SK-N-MC (cell line): ENCODE data around the gene ASPG.

Experiments used
- DNase-seq: peaks from one replicate; pipeline ENCODE4 v3.0.0-alpha.2; 2011; ENCODE audit warnings: low read depth, low spot score
- H3K27ac ChIP-seq: fragments of 200-600 bp; sonication (generic); 2 replicates; pipeline ENCODE4 v1.5.1; 2016; ENCODE audit warnings: mixed run types
- H3K36me3 ChIP-seq: fragments of 200-600 bp; sonication (generic); 2 replicates; pipeline ENCODE4 v1.6.1; 2017; ENCODE audit warnings: antibody characterized with exemption, low read length, mixed read lengths; ENCODE audit not compliant: insufficient read depth
- H3K4me3 ChIP-seq: fragments of 200-600 bp; sonication (generic); 2 replicates; pipeline ENCODE4 v1.5.1; 2016
- H3K9ac ChIP-seq: fragments of 200-600 bp; sonication (generic); 2 replicates; pipeline ENCODE4 v1.8.0; 2017; ENCODE audit warnings: mixed run types, mixed read lengths; ENCODE audit not compliant: insufficient read length
- H3K9me3 ChIP-seq: fragments of 200-600 bp; sonication (generic); 2 replicates; pipeline ENCODE4 v1.6.1; 2017; ENCODE audit warnings: low read depth, mild to moderate bottlenecking, antibody characterized with exemption, low read length, moderate library complexity, mixed read lengths
- EZH2 ChIP-seq: fragments of 200-600 bp; sonication (generic); IDR thresholded peaks from one replicate; pipeline ENCODE4 v1.6.1; 2017; ENCODE audit warnings: antibody characterized with exemption
- FOXP2 ChIP-seq: optimal IDR thresholded peaks from 2 replicates; pipeline ENCODE3; 2011; ENCODE audit warnings: mild to moderate bottlenecking, moderate library complexity; ENCODE audit not compliant: insufficient read depth; ENCODE audit errors: extremely low read length, control extremely low read depth
- POLR2AphosphoS5 ChIP-seq: IDR thresholded peaks from 2 replicates; pipeline ENCODE4 v1.6.1; 2012; ENCODE audit warnings: mild to moderate bottlenecking, low read depth, low read length, borderline replicate concordance

ASPG gene

DNA sequence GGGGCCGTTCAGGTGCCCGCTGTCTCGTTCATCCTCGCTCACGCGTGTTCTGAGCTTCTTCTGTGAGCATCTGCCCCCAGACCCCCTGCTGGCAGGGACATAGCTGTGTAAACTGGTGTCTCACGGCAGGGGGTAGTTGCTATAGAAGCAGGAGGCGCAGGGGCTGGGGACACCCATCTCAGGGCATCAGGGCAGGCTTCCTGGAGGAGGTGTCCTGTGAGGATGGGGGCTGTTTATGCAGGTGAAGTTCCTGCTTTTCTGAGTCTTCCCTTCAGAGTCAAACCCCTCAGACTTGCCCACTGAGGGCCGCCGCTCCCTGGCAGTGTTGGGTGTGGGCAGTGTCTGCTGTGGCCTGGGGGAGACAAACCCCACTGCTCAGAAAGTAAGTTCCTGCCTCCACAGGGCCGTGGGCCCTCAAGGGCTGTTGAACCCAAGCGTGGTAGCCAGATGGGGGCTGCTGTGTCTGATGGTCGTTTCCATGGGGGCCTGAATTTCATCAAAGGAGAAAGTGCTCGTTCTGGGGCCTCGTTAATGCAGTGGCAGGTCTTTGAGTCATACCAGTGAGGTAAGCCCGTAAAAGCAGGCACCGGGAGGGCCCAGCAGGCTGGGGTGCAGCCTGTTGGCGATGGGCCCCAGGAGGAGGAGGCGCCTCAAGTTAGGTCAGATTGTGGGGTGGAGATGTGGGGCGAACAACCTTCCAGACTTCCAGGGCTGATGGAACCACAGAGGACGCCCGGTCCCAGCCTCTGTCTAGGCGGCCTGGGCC, 76.3 kb downstream of the ASPG start:
- Histone ChIP-seq H3K4me3 (no peak overlapping the region), H3K9ac (no peak overlapping the region), H3K9me3 (no peaks in the 10 kb centered on the region), H3K36me3 (no peaks in the 10 kb centered on the region), H3K27ac (no peak overlapping the region)
- TF ChIP-seq EZH2 (no peak), POLR2AphosphoS5 (no peak), FOXP2 (no peak)
- DNase-seq = no peak

DNA sequence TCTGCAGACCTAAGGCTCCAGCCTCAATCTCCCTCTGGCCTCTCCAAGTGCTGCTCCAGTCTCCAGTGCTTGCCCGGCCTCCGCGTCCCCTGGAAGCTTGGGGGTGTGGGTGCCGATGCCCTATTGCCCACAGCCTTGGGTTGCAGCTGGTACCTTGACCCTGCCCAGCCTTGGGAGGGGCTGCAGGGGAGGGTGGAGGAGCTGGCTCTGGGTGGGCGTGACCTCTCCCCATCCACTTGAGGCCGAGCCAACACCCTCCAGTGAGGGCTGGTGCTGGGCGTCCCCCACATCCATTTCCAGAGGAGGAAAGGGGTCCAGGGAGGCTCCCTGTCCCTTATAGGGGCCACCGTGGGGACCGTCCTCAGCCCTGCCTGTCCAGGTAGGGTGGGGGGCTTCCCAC, 77.0 kb downstream of the ASPG start:
- Histone ChIP-seq H3K9ac (no peak overlapping the region), H3K4me3 (no peak overlapping the region), H3K27ac (no peak overlapping the region), H3K36me3 (no peaks in the 10 kb centered on the region), H3K9me3 (no peaks in the 10 kb centered on the region)
- no peak for TF ChIP-seq POLR2AphosphoS5
- TF ChIP-seq EZH2 = no peak
- TF ChIP-seq FOXP2 = no peak
- DNase-seq = no peak

DNA sequence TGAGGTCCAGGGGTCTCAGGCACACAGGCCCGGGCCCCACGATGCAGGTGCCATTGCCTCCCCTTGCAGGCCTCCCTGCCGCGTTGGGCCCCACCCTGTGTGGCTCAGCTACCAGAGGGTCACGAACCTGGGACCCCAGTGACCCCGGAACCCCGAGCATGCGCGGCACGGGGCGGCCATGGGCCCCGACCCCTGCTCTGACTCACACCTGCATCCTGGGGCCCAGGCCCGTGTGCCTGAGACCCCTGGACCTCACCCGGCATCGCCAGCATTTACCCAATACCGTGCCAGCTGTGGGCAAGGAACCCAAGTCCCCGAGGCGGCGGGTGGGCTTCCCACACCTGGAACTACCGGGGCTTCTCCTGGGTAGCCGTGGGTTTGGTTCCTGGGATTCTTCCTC, 78.0 kb downstream of the ASPG start:
- H3K4me3 ChIP-seq = no peak overlapping the region
- no peaks in the 10 kb centered on the region for H3K36me3 ChIP-seq
- TF ChIP-seq POLR2AphosphoS5 = no peak
- TF ChIP-seq EZH2 = no peak
- TF ChIP-seq FOXP2 = no peak
- no peak for DNase-seq
- H3K9me3 ChIP-seq = no peaks in the 10 kb centered on the region
- no peak overlapping the region for H3K9ac ChIP-seq
- H3K27ac ChIP-seq = no peak overlapping the region

DNA sequence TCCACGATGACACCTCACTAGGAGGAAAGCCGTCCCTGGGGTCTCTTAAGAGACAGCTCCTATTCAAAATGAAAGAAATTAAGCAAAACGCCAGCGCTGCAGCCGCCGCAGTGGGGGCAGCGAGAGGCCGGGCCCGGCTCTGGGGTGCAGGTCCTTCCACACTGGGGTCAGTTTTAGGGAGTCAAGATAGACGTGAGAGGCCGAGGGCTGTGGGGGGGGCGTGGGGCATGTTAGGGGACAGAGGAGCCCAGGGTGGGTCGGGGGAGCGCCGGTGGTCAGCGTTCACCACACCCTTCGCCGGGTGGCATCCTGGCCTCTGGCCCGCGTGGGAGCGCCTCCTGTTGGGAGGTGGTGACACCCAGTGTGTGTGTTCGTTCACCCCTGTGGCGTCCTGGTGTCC, 78.5 kb downstream of the ASPG start:
- H3K4me3 ChIP-seq = no peak overlapping the region
- no peak overlapping the region for H3K27ac ChIP-seq
- no peak overlapping the region for H3K9ac ChIP-seq
- no peaks in the 10 kb centered on the region for H3K36me3 ChIP-seq
- no peaks in the 10 kb centered on the region for H3K9me3 ChIP-seq
- TF ChIP-seq POLR2AphosphoS5 (no peak), EZH2 (no peak), FOXP2 (no peak)
- DNase-seq = no peak

DNA sequence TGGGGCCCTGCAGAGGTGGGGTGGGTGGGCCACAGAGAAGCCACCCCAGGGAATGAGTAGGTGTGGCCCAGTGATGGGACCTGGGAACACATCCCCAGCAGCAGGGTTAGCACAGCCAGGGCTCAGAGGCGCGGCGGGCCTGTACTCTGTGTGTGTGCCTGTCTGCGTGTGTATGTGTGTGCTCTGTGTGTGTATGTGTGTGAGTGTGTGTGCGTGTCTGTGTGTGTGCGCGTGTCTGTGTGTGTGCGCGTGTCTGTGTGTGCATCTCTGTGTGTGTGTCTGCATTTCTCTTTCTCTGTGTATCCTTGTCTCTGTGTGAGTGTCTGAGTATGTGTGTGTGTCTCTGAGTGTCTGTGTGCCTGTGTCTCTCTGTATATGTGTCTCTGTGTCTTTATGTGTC, 79.0 kb downstream of the ASPG start:
- TF ChIP-seq POLR2AphosphoS5 (no peak), FOXP2 (no peak), EZH2 (no peak)
- H3K27ac ChIP-seq = no peak overlapping the region
- no peak overlapping the region for H3K9ac ChIP-seq
- H3K36me3 ChIP-seq = no peaks in the 10 kb centered on the region
- no peak overlapping the region for H3K4me3 ChIP-seq
- H3K9me3 ChIP-seq = no peaks in the 10 kb centered on the region
- DNase-seq = no peak
